H1 (cell line): Measurements from ENCODE around the gene EYA4. TPM values are rescaled to one million over a fixed set of nuclear protein-coding genes. Genes with fewer than 3 reads are reported as not detected.

Experiments
- CTCF ChIA-PET: fragments of 300-600 bp; sonication (Branson Sonifier 250); formaldehyde crosslinking; loops from one replicate; lab custom pipeline; 2021; ENCODE audit not compliant: partially characterized antibody; lab: Charles Lee
- POLR2A ChIA-PET: fragments of 300-600 bp; sonication (Branson Sonifier 250); formaldehyde crosslinking; loops from one replicate; lab custom pipeline; 2021; ENCODE audit warnings: inconsistent platforms; ENCODE audit not compliant: partially characterized antibody; lab: Charles Lee
- DNase-seq, 2 experiments: peaks; one replicate each; pipeline versions ENCODE4 v3.0.0 to v3.0.0-alpha.2; 2010 to 2022; ENCODE audit warnings: low spot score in 2 of 2, low read depth in 1 of 2, mixed read lengths in 1 of 2
- FAIRE-seq: peaks from 2 replicates; lab custom pipeline; 2011; peaks lifted over from hg19 to GRCh38; lab: Jason Lieb, UNC
- H2AFZ ChIP-seq: 2 replicates; pipeline ENCODE4 v1.8.1; 2012; ENCODE audit warnings: low read length, inconsistent platforms
- H2AK5ac ChIP-seq: 2 replicates; pipeline ENCODE4 v1.6.1; 2013; ENCODE audit warnings: low read depth, low read length
- H2BK120ac ChIP-seq: replicated peaks from 2 replicates; pipeline ENCODE3; 2013; ENCODE audit warnings: low read depth, low read length, inconsistent platforms
- H2BK12ac ChIP-seq: 2 replicates; pipeline ENCODE4 v1.6.1; 2013; ENCODE audit warnings: low read depth, low read length
- H2BK15ac ChIP-seq: 2 replicates; pipeline ENCODE4 v1.6.1; 2013; ENCODE audit warnings: low read length
- H2BK20ac ChIP-seq: 2 replicates; pipeline ENCODE4 v1.6.1; 2013; ENCODE audit warnings: low read length
- H2BK5ac ChIP-seq: 2 replicates; pipeline ENCODE4 v1.6.1; 2013; ENCODE audit warnings: low read depth, low read length
- H3K14ac ChIP-seq: 2 replicates; pipeline ENCODE4 v1.6.1; 2013; ENCODE audit warnings: inconsistent platforms; ENCODE audit not compliant: insufficient read length
- H3K18ac ChIP-seq: 2 replicates; pipeline ENCODE4 v1.6.1; 2013; ENCODE audit warnings: low read length; ENCODE audit errors: extremely low read depth
- H3K23ac ChIP-seq: 2 replicates; pipeline ENCODE4 v1.6.1; 2013; ENCODE audit warnings: inconsistent platforms; ENCODE audit not compliant: insufficient read length
- H3K23me2 ChIP-seq: 2 replicates; pipeline ENCODE4 v1.6.1; 2013; ENCODE audit warnings: low read depth, low read length
- H3K27ac ChIP-seq: 2 replicates; pipeline ENCODE4 v1.6.1; 2011; ENCODE audit warnings: low read depth, low read length, inconsistent platforms
- H3K27me3 ChIP-seq, 4 experiments: replicated peaks in 1 of 4; 1 replicate in 1 of 4; 2 replicates in 3 of 4; pipeline versions ENCODE4 v1.6.1 to v1.8.1; 2011 to 2013; ENCODE audit warnings: low read length in 3 of 4, mild to moderate bottlenecking in 3 of 4, inconsistent platforms in 2 of 4, mixed read lengths in 2 of 4, moderate library complexity in 1 of 4; ENCODE audit not compliant: control insufficient read depth in 3 of 4, insufficient read depth in 3 of 4; ENCODE audit errors: extremely low read depth in 1 of 4
- H3K36me3 ChIP-seq, 4 experiments: 2 replicates each; pipeline versions ENCODE4 v1.6.1 to v1.8.1; 2011 to 2013; ENCODE audit warnings: mild to moderate bottlenecking in 4 of 4, low read length in 3 of 4, moderate library complexity in 2 of 4, control low read depth in 1 of 4, inconsistent platforms in 1 of 4; ENCODE audit not compliant: insufficient read depth in 4 of 4, control insufficient read depth in 2 of 4
- H3K4ac ChIP-seq: replicated peaks from 2 replicates; pipeline ENCODE3; 2013; ENCODE audit warnings: low read length, low read depth, mixed read lengths, inconsistent platforms; ENCODE audit not compliant: insufficient read length
- H3K4me1 ChIP-seq, 4 experiments: replicated peaks in 1 of 4; 1 replicate in 1 of 4; 2 replicates in 3 of 4; pipeline versions ENCODE4 v1.6.1 to v1.8.1; 2011 to 2013; ENCODE audit warnings: low read length in 3 of 4, inconsistent platforms in 2 of 4, mixed read lengths in 1 of 4; ENCODE audit not compliant: insufficient read depth in 4 of 4, control insufficient read depth in 3 of 4
- H3K4me2 ChIP-seq, 2 experiments: 2 replicates each; pipeline versions ENCODE4 v1.6.1 to v1.8.1; 2011 to 2013; ENCODE audit warnings: low read depth in 2 of 2, low read length in 2 of 2, control low read depth in 1 of 2, inconsistent platforms in 1 of 2, mild to moderate bottlenecking in 1 of 2; ENCODE audit not compliant: insufficient read depth in 1 of 2
- H3K4me3 ChIP-seq, 4 experiments: fragments of 200-600, 300-600 bp in 1 of 4; sonication (generic), shearing (Covaris generic), sonication (Bioruptor Twin) in 1 of 4; 2 replicates each; pipeline versions ENCODE4 v1.5.1 to v1.8.1; 2011 to 2016; ENCODE audit warnings: low read length in 4 of 4, low read depth in 3 of 4, control low read depth in 2 of 4, inconsistent platforms in 2 of 4, mild to moderate bottlenecking in 2 of 4, mixed read lengths in 1 of 4, moderate library complexity in 1 of 4; ENCODE audit not compliant: insufficient read depth in 2 of 4; ENCODE audit errors: extremely low read depth in 1 of 4
- H3K56ac ChIP-seq: replicated peaks from 2 replicates; pipeline ENCODE3; 2013; ENCODE audit warnings: low read depth, mild to moderate bottlenecking, mixed read lengths, low read length, inconsistent platforms; ENCODE audit not compliant: insufficient read length
- H3K79me1 ChIP-seq: 2 replicates; pipeline ENCODE4 v1.6.1; 2013; ENCODE audit warnings: low read depth, low read length, control low read depth
- H3K79me2 ChIP-seq, 2 experiments: 2 replicates each; pipeline versions ENCODE4 v1.6.1 to v1.8.1; 2012 to 2013; ENCODE audit warnings: low read length in 2 of 2, mild to moderate bottlenecking in 2 of 2, inconsistent platforms in 1 of 2; ENCODE audit not compliant: insufficient read depth in 2 of 2, control insufficient read depth in 1 of 2
- H3K9ac ChIP-seq, 4 experiments: replicated peaks in 1 of 4; 1 replicate in 1 of 4; 2 replicates in 3 of 4; pipeline versions ENCODE4 v1.6.1 to v1.8.1; 2011 to 2013; ENCODE audit warnings: low read depth in 3 of 4, low read length in 3 of 4, control low read depth in 2 of 4, mild to moderate bottlenecking in 2 of 4, moderate library complexity in 2 of 4, inconsistent platforms in 1 of 4; ENCODE audit errors: extremely low read depth in 1 of 4
- H3K9me3 ChIP-seq, 2 experiments: 2 replicates each; pipeline versions ENCODE4 v1.6.1 to v1.8.1; 2012 to 2013; ENCODE audit warnings: mild to moderate bottlenecking in 2 of 2, moderate library complexity in 2 of 2, control low read depth in 1 of 2, inconsistent platforms in 1 of 2, low read depth in 1 of 2, low read length in 1 of 2, mixed read lengths in 1 of 2; ENCODE audit not compliant: insufficient read depth in 2 of 2
- H4K20me1 ChIP-seq, 2 experiments: replicated peaks in 1 of 2; 2 replicates each; pipeline versions ENCODE3 to v1.8.1; 2011 to 2013; ENCODE audit warnings: inconsistent platforms in 2 of 2, low read length in 2 of 2, mild to moderate bottlenecking in 1 of 2; ENCODE audit not compliant: insufficient read depth in 2 of 2, control insufficient read depth in 1 of 2
- H4K5ac ChIP-seq: 2 replicates; pipeline ENCODE4 v1.6.1; 2013; ENCODE audit warnings: low read length, low read depth, mixed read lengths, inconsistent platforms; ENCODE audit not compliant: insufficient read length
- H4K8ac ChIP-seq: 2 replicates; pipeline ENCODE4 v1.8.0; 2013; ENCODE audit warnings: mild to moderate bottlenecking, moderate library complexity, low read length, inconsistent platforms; ENCODE audit not compliant: insufficient read depth; ENCODE audit errors: extremely low read depth
- H4K91ac ChIP-seq: replicated peaks from 2 replicates; pipeline ENCODE3; 2013; ENCODE audit warnings: low read length, mixed read lengths, inconsistent platforms; ENCODE audit not compliant: insufficient read length
- CBX5 ChIP-seq: fragments of 300-800, 300-1000 bp; sonication (generic); IDR thresholded peaks from 2 replicates; pipeline ENCODE4 v1.7.1; 2016; ENCODE audit warnings: antibody characterized with exemption, low read length, low read depth
- EGR1 ChIP-seq: IDR thresholded peaks from 2 replicates; pipeline ENCODE4 v1.6.1; 2011; ENCODE audit warnings: low read depth, low read length, borderline replicate concordance
- HDAC6 ChIP-seq: IDR thresholded peaks from one replicate; pipeline ENCODE4 v1.7.1; 2012; ENCODE audit warnings: low read depth, mild to moderate bottlenecking, inconsistent platforms, low read length, moderate library complexity
- KDM4A ChIP-seq: IDR thresholded peaks from one replicate; pipeline ENCODE4 v1.7.1; 2012; ENCODE audit warnings: low read depth, mild to moderate bottlenecking, moderate library complexity, low read length, inconsistent platforms; ENCODE audit not compliant: severe bottlenecking
- TCF12 ChIP-seq: IDR thresholded peaks from 2 replicates; pipeline ENCODE4 v1.6.1; 2011; ENCODE audit warnings: low read depth, mild to moderate bottlenecking, low read length
- WGBS, 2 experiments: shearing (Covaris generic) in 1 of 2; methylation state at CpG; one replicate each; pipeline versions ENCODE4 v1.1.6 to v1.1.7; 2013 to 2015; ENCODE audit warnings: low lambda C conversion rate in 2 of 2, mixed read lengths in 2 of 2, inconsistent platforms in 1 of 2, low coverage in 1 of 2, missing lambda C conversion rate in 1 of 2; ENCODE audit not compliant: insufficient replicate concordance in 2 of 2, insufficient coverage in 1 of 2, insufficient read length in 1 of 2; ENCODE audit errors: extremely low coverage in 1 of 2, missing lambda C conversion rate in 1 of 2; 5-methylcytosine and 5-hydroxymethylcytosine counted together
- polyA plus RNA-seq, 7 experiments: library from polyadenylated mRNA; depleted of rRNA in 3 of 7; stranded (reverse) in 5 of 7; unstranded in 2 of 7; fragments of >200 nt in 5 of 7; fragments of 200-250 nt in 2 of 7; gene quantifications; 1 replicate in 5 of 7; 2 replicates in 1 of 7; 4 replicates in 1 of 7; pipeline versions ENCODE4 v1.2.1 to v1.2.3, GENCODE V29; 2011 to 2013; ENCODE audit warnings: missing spikeins in 2 of 7, mixed read lengths in 2 of 7
- total RNA-seq: library from RNA; stranded (reverse); fragmentation: NEBNext Ultra II Directional; extraction: Animal tissue kit (Norgen Biotek cat#: 25700); gene quantifications from 2 replicates; pipeline ENCODE4 v1.2.1, GENCODE V29; 2021

The EYA4 gene
- total and polyA plus RNA-seq, 2 of the 8 experiments (the other 6 are each of a cell fraction or from before 2014, with no cell fraction given) = 0.06 to 0.17 TPM

DNA sequence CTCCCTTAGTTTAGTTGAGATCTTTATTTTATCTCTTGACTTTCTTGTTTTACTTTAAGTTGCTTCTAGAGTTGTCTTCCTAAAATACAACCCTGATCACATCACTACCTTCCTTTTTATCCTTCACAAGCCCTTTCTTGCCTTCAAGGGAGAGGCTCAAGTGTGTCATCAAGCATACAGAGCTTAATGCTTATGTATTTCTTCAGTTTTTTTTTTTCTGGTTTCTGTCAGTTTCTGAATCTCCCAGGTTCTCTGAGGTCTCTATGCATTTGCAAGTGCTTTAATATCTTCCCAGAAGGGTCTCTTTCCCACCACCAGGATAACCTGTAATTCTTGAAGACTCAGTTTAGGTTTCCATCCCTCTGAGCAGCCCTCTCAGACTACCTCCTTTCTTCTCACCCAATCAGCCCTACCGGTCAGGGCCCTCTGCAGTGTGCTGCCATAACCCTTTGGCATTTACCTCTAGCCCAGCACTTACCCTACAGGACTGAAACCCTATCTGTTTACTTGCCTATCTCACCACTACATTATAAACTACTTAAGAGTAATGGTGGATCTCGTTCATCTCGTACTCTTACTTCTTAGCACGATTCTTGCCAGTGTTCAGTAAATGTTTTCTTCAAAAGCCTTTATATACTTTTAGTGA lies 36.9 kb downstream of the EYA4 start:
- Histone ChIP-seq H3K23me2 (no peaks in the 10 kb centered on the region), H2BK20ac (no peak overlapping the region), H3K9ac (no peak overlapping the region), H2AFZ (no peak overlapping the region), H2BK15ac (no peak overlapping the region), H3K9me3 (no peaks in the 10 kb centered on the region), H3K4me2 (no peak overlapping the region), H3K14ac (no peak overlapping the region), H2BK120ac (no peak overlapping the region), H3K4ac (no peak overlapping the region), H3K79me2 (no peaks in the 10 kb centered on the region), H4K20me1 (no peaks in the 10 kb centered on the region), H3K4me3 (no peak overlapping the region), H2BK5ac (no peak overlapping the region), H4K91ac (no peak overlapping the region), H3K23ac (no peak overlapping the region), H3K36me3 (no peaks in the 10 kb centered on the region), H4K5ac (no peak overlapping the region), H3K4me1 (no peaks in the 10 kb centered on the region), H4K8ac (no peak overlapping the region), H3K27me3 (no peaks in the 10 kb centered on the region; a peak in 1 of 7 replicates), H3K79me1 (no peaks in the 10 kb centered on the region), H3K18ac (no peak overlapping the region), H2AK5ac (no peak overlapping the region), H2BK12ac (no peak overlapping the region), H3K56ac (no peak overlapping the region), H3K27ac (no peak overlapping the region)
- WGBS, 2 experiments = 84% methylated on average over 4 of the region's 4 CpGs; no CpG with 5 or more reads in 1 of the 2 experiments
- no peak for DNase-seq
- FAIRE-seq = no peak
- ChIA-PET POLR2A (no interaction called here), CTCF (interaction anchor here (0.6 to 1.5 kb wide), 2 partner anchors 8 to 19 kb away, joined by 3 to 5 read pairs; no protein-coding TSS in a partner anchor)
- TF ChIP-seq TCF12 (no peak), EGR1 (no peak), KDM4A (no peak), HDAC6 (no peak), CBX5 (no peak)
